Mucosa of descending colon (tissue), 3 donors: Measurements from ENCODE around the gene PITX1. TPM values are rescaled to one million over a fixed set of nuclear protein-coding genes. Genes with fewer than 3 reads are reported as not detected.

ENCODE experiments used
- ATAC-seq: fragments of 200-7000 bp; cut with Tn5 transposase; one replicate; pipeline ENCODE4 v1.9.1; 2020; ENCODE audit warnings: mild to moderate bottlenecking, moderate library complexity
- DNase-seq, 3 donors: peaks; one replicate each; pipeline ENCODE4 v3.0.0-alpha.2; 2020
- H3K36me3 ChIP-seq: fragments of 200-600 bp; one replicate; pipeline ENCODE4 v1.8.0; 2021; ENCODE audit warnings: low read depth, mild to moderate bottlenecking
- H3K4me1 ChIP-seq: fragments of 200-600 bp; one replicate; pipeline ENCODE4 v1.8.0; 2021; ENCODE audit warnings: low read depth, mild to moderate bottlenecking
- H3K4me3 ChIP-seq: fragments of 200-600 bp; one replicate; pipeline ENCODE4 v1.8.0; 2021; ENCODE audit warnings: mild to moderate bottlenecking
- H3K9me3 ChIP-seq: fragments of 200-600 bp; one replicate; pipeline ENCODE4 v1.8.0; 2021; ENCODE audit warnings: mild to moderate bottlenecking
- CTCF ChIP-seq: fragments of 200-600 bp; IDR thresholded peaks from one replicate; pipeline ENCODE4 v1.8.0; 2022; ENCODE audit warnings: antibody characterized with exemption, mild to moderate bottlenecking
- intact Hi-C, 2 donors: fragments of 100-400 bp; cut with DNase I in 1 of 2; cut with micrococcal nuclease in 1 of 2; formaldehyde crosslinking; loops; one replicate each; pipeline versions ENCODE4 v1.11.0 to v1.11.1; 2022; cut with DNase I, micrococcal nuclease
- total RNA-seq, 3 donors: library from RNA; stranded (reverse); fragmentation: NEBNext Ultra II Directional in 2 of 3; extraction: Animal tissue kit (Norgen Biotek cat#: 25700) in 2 of 3; gene quantifications; one replicate each; pipeline versions ENCODE4 v1.2.1 to v1.2.4, GENCODE V29; 2021 to 2023
- donor health status: DM: no; HTN: no; CAD: no; lungs with moderate emphysema.
- donor health status: DM: no; HTN: no; CAD: no.
- donor health status: DM: no; HTN: yes; CAD: no.

Gene PITX1
- total RNA-seq, 3 donors from 2014 or later: 5.0 to 10.7 (median 6.2) TPM

- TF ChIP-seq CTCF: no peak
- no peaks in the 10 kb centered on the region for H3K36me3 ChIP-seq
- H3K9me3 ChIP-seq: no peaks in the 10 kb centered on the region
- no peak for DNase-seq
- no peak overlapping the region for H3K4me3 ChIP-seq
- intact Hi-C loops: no loop called here
- no peaks in the 10 kb centered on the region for H3K4me1 ChIP-seq
- no peak for ATAC-seq
These were observed 27.0 kb upstream of the PITX1 start for GRCh38 chr5:135061001-135061400.

GRCh38 chr5:135060021-135060420 is 26.0 kb upstream of the PITX1 start:
- intact Hi-C loops: no loop called here
- ATAC-seq (no peak), DNase-seq (no peak)
- no peak for TF ChIP-seq CTCF
- Histone ChIP-seq H3K4me3 (no peak overlapping the region), H3K4me1 (no peaks in the 10 kb centered on the region), H3K9me3 (no peaks in the 10 kb centered on the region), H3K36me3 (no peaks in the 10 kb centered on the region)

GRCh38 chr5:135059000-135059923 is 25.2 kb upstream of the PITX1 start:
- no peak overlapping the region for H3K4me3 ChIP-seq
- no peaks in the 10 kb centered on the region for H3K36me3 ChIP-seq
- no peaks in the 10 kb centered on the region for H3K9me3 ChIP-seq
- intact Hi-C loops: no loop called here
- DNase-seq (no peak), ATAC-seq (no peak)
- H3K4me1 ChIP-seq: no peaks in the 10 kb centered on the region
- no peak for TF ChIP-seq CTCF

- H3K4me3 ChIP-seq: no peak overlapping the region
- ATAC-seq (no peak), DNase-seq (no peak)
- no peaks in the 10 kb centered on the region for H3K9me3 ChIP-seq
- H3K36me3 ChIP-seq: no peaks in the 10 kb centered on the region
- TF ChIP-seq CTCF: no peak
- no peaks in the 10 kb centered on the region for H3K4me1 ChIP-seq
- intact Hi-C loops: no loop called here
These were observed 24.3 kb upstream of the PITX1 start for GRCh38 chr5:135058331-135058732.

GRCh38 chr5:135057233-135057632 is 23.2 kb upstream of the PITX1 start:
- Histone ChIP-seq H3K9me3 (no peaks in the 10 kb centered on the region), H3K4me1 (no peaks in the 10 kb centered on the region), H3K4me3 (no peak overlapping the region), H3K36me3 (no peaks in the 10 kb centered on the region)
- intact Hi-C loops: no loop called here
- DNase-seq (no peak), ATAC-seq (no peak)
- no peak for TF ChIP-seq CTCF
